A673 (cell line): ENCODE data around the gene TEN1. TPM values are rescaled to one million over a fixed set of nuclear protein-coding genes. Genes with fewer than 3 reads are reported as not detected.

ENCODE experiments used
- BruUV-seq: library from RNA; stranded (reverse); fragments of 400-500 nt; replicated peaks from 2 replicates; lab custom pipeline; 2021; lab: Mats Ljungman, UMichigan
- CTCF ChIA-PET: fragments of 300-600 bp; sonication (Branson Sonifier 250); formaldehyde crosslinking; loops from one replicate; lab custom pipeline; 2022; ENCODE audit warnings: antibody characterized with exemption; lab: Charles Lee
- POLR2A ChIA-PET: fragments of 300-600 bp; sonication (Branson Sonifier 250); formaldehyde crosslinking; loops from one replicate; lab custom pipeline; 2022; ENCODE audit warnings: antibody characterized with exemption; ENCODE audit not compliant: low non-redundant PET; lab: Charles Lee
- DNase-seq: peaks from one replicate; pipeline ENCODE4 v3.0.0-alpha.2; 2015; ENCODE audit warnings: low spot score
- H3K27ac ChIP-seq: fragments of 200-600 bp; sonication (generic); 2 replicates; pipeline ENCODE4 v1.5.1; 2016; ENCODE audit warnings: mixed run types, low read depth, mild to moderate bottlenecking, mixed read lengths, antibody characterized with exemption, low read length; ENCODE audit not compliant: poor library complexity, severe bottlenecking
- H3K27me3 ChIP-seq: fragments of 200-600 bp; sonication (generic); replicated peaks from 2 replicates; pipeline ENCODE4 v1.6.1; 2017; ENCODE audit warnings: mixed run types, low read depth, mild to moderate bottlenecking, mixed read lengths, antibody characterized with exemption, low read length; ENCODE audit not compliant: insufficient read depth, poor library complexity
- H3K36me3 ChIP-seq: fragments of 200-600 bp; sonication (generic); 2 replicates; pipeline ENCODE4 v1.6.1; 2016; ENCODE audit warnings: mixed run types, mild to moderate bottlenecking, mixed read lengths, antibody characterized with exemption, low read length; ENCODE audit not compliant: insufficient read depth, poor library complexity, severe bottlenecking
- H3K4me1 ChIP-seq: fragments of 200-600 bp; sonication (generic); 2 replicates; pipeline ENCODE4 v1.6.1; 2017; ENCODE audit warnings: mixed run types, mild to moderate bottlenecking, mixed read lengths, antibody characterized with exemption, low read length; ENCODE audit not compliant: insufficient read depth, poor library complexity, severe bottlenecking
- H3K4me3 ChIP-seq: fragments of 200-600 bp; sonication (generic); 2 replicates; pipeline ENCODE4 v1.5.1; 2016; ENCODE audit warnings: low read depth, mixed run types, mild to moderate bottlenecking, mixed read lengths, low read length; ENCODE audit not compliant: poor library complexity, severe bottlenecking
- H3K9me3 ChIP-seq: fragments of 200-600 bp; sonication (generic); 2 replicates; pipeline ENCODE4 v1.6.1; 2016; ENCODE audit warnings: mixed run types, low read depth, mild to moderate bottlenecking, mixed read lengths, antibody characterized with exemption, low read length; ENCODE audit not compliant: poor library complexity, severe bottlenecking
- EZH2 ChIP-seq: fragments of 200-600 bp; sonication (generic); IDR thresholded peaks from 2 replicates; pipeline ENCODE4 v1.6.1; 2017; ENCODE audit warnings: borderline replicate concordance, low read depth, mild to moderate bottlenecking, mixed read lengths, antibody characterized with exemption, low read length; ENCODE audit not compliant: poor library complexity, severe bottlenecking
- intact Hi-C: fragments of 100-400 bp; cut with micrococcal nuclease; formaldehyde crosslinking; loops from one replicate; pipeline ENCODE4 v1.10.0; 2022; ENCODE audit not compliant: unreplicated experiment
- total RNA-seq: library from RNA; stranded (reverse); gene quantifications from 2 replicates; pipeline ENCODE4 v1.2.3, GENCODE V29; 2021
- TF ChIP-seq, protein P1 (sequence below): fragments of 300-800, 200-600 bp; sonication (generic); conservative IDR thresholded peaks from 2 replicates; pipeline ENCODE4 v1.5.1; 2017; ENCODE audit warnings: low read depth, mild to moderate bottlenecking, antibody characterized with exemption, low read length, moderate library complexity, mixed read lengths

Gene TEN1
- total RNA-seq, 1 experiment from 2014 or later, result 16.2 TPM

DNA sequence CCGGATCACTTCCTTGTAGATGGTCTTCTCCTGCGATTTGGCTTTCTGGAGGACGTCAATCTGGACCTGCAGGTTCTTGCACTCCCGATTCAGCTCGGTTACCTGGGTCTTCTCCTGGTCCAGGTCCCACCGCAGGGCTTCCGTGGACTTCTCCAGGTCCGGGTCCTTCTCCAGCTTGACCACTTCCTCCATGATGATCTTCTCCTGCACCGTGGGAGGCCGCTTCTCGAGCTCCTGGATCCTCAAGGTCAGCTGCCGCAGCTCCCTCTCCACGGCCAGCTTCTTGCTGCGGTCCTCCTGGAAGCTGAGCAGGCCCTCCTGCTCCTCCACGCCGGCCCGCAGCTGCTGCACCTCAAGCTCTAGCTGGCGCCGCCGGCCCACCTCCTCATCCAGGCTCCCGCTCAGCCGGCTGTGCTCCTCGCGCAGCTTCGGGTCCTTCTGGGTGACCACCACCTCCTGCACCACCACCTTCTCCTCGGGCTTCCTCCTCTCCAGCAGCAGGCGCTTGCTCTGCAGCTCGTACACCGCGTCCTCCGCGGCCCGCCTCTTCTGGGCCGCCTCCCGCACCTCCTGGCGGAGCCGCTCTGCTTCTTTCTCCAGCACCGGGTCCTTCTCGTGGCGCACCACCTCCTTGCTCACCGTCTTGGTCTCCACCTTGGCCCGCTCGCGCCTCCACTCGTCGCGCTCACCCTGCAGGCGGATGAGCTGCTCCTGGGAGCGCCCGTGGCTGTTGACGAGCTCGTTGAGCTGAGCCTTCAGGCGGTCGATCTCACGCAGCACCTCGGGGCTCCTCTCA is 29.8 kb downstream of the TEN1 start:
- TF ChIP-seq, protein P1, sequence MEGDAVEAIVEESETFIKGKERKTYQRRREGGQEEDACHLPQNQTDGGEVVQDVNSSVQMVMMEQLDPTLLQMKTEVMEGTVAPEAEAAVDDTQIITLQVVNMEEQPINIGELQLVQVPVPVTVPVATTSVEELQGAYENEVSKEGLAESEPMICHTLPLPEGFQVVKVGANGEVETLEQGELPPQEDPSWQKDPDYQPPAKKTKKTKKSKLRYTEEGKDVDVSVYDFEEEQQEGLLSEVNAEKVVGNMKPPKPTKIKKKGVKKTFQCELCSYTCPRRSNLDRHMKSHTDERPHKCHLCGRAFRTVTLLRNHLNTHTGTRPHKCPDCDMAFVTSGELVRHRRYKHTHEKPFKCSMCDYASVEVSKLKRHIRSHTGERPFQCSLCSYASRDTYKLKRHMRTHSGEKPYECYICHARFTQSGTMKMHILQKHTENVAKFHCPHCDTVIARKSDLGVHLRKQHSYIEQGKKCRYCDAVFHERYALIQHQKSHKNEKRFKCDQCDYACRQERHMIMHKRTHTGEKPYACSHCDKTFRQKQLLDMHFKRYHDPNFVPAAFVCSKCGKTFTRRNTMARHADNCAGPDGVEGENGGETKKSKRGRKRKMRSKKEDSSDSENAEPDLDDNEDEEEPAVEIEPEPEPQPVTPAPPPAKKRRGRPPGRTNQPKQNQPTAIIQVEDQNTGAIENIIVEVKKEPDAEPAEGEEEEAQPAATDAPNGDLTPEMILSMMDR, result no peak
- TF ChIP-seq EZH2, result no peak
- POLR2A ChIA-PET, result no interaction called here
- Histone ChIP-seq H3K27me3 (no peaks in the 10 kb centered on the region), H3K27ac (no peak overlapping the region), H3K4me1 (no peaks in the 10 kb centered on the region), H3K4me3 (no peak overlapping the region), H3K36me3 (peaks cover 7% of the 10 kb centered on the region), H3K9me3 (no peaks in the 10 kb centered on the region)
- no TSS peak for BruUV-seq
- no peak for DNase-seq
- CTCF ChIA-PET, result no interaction called here
- intact Hi-C loops, result no loop called here

DNA sequence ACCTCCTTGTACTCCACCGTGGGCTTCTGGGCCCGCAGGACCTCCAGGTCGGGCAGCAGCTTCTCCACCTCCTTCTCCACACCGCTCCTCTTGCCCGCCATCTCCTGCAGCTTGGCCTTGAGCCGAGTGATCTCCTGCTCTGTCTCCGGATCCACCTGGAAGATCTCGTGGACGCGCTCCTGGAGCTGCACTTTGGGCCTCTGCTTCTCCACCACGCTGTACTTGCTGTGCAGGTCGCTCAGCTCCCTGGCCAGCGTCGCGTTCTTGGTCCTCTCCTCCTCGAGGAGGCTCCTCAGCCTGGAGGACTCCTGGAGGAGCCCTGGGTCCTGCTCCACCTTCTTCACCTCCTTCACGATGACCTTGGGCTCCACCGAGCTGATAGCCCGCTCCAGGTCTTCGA is 30.4 kb downstream of the TEN1 start:
- Histone ChIP-seq H3K4me3 (no peak overlapping the region), H3K9me3 (no peaks in the 10 kb centered on the region), H3K27ac (no peak overlapping the region), H3K27me3 (no peaks in the 10 kb centered on the region), H3K36me3 (peaks cover 5% of the 10 kb centered on the region), H3K4me1 (peaks cover 2% of the 10 kb centered on the region)
- BruUV-seq, result no TSS peak
- intact Hi-C loops, result no loop called here
- ChIA-PET CTCF (no interaction called here), POLR2A (no interaction called here)
- DNase-seq, result no peak
- TF ChIP-seq EZH2, result no peak
- TF ChIP-seq, protein P1, result no peak

DNA sequence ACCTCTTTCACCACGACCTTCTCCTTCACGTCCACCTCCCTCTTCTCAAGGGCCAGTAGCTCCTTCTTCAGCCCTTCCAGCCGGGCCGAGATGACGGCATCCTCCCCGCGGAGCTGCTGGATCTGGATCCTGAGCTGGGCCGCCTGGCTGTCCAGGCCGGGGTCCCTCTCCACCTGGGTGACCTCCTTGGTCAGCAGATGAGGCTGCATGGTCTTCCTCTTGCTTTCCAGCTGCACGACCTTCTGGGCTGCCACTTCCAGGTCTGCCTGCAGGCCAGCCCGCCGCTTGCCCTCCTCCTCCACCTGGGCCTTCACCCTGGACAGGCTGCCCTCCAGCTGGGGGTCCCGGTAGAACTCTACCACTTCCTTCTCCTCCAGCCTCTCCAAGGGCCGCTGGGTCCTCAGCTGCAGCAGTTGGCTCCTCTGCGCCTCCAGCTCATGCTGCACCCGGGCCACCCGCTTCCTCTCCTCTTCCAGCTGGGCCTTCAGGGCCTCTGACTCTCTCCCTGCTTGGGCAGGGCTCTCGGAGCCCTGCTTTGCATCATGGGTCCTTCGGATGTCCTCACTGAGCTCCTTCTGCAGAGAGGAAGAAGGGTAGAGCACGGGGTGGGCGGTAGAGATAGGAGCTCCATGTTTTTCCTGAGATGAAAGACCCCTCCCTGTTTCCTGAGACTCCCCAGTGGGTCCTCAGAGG is 31.1 kb downstream of the TEN1 start:
- Histone ChIP-seq H3K27me3 (no peaks in the 10 kb centered on the region), H3K4me3 (no peak overlapping the region), H3K27ac (no peak overlapping the region), H3K36me3 (no peaks in the 10 kb centered on the region), H3K9me3 (no peaks in the 10 kb centered on the region), H3K4me1 (peaks cover 4% of the 10 kb centered on the region)
- DNase-seq, result no peak
- CTCF ChIA-PET, result interaction anchor here (1.3 kb wide), 1 partner anchor 9 kb away, joined by 3 read pairs; the partner anchor contains the start of gene CDK3
- POLR2A ChIA-PET, result no interaction called here
- TF ChIP-seq, protein P1, result no peak
- TF ChIP-seq EZH2, result no peak
- BruUV-seq, result no TSS peak
- intact Hi-C loops, result loop anchor here (10.0 kb wide), 1 partner anchor 65 kb away; the partner anchor contains the start of genes GALR2, SRP68 and ZACN
